GM12878 (cell line): ENCODE results near the gene CLRN3. TPM values are rescaled to one million over a fixed set of nuclear protein-coding genes. Genes with fewer than 3 reads are reported as not detected.

Experiments used
- CBX5 ChIP-seq: sonication (generic); IDR thresholded peaks from 2 replicates; pipeline ENCODE4 v1.6.1; 2016; ENCODE audit warnings: low read depth, moderate library complexity, mild to moderate bottlenecking, inconsistent platforms
- KLF5 ChIP-seq: fragments of 450-650 bp; IDR thresholded peaks from 2 replicates; pipeline ENCODE4 v1.6.1; 2014; ENCODE audit warnings: mild to moderate bottlenecking; ENCODE audit not compliant: partially characterized antibody
- MAX ChIP-seq: IDR thresholded peaks from 2 replicates; pipeline ENCODE4 v1.6.1; 2012; ENCODE audit warnings: low read depth, low read length, improper control_type of control experiment
- RUNX3 ChIP-seq: IDR thresholded peaks from 2 replicates; pipeline ENCODE4 v1.6.1; 2012; ENCODE audit warnings: low read length, inconsistent platforms
- SRF ChIP-seq, 2 experiments: IDR thresholded peaks; 2 replicates each; pipeline ENCODE4 v1.6.1; 2011; ENCODE audit warnings: low read depth in 2 of 2, low read length in 2 of 2, mild to moderate bottlenecking in 1 of 2, moderate library complexity in 1 of 2
- ZNF592 ChIP-seq: fragments of 450-650 bp; IDR thresholded peaks from 2 replicates; pipeline ENCODE4 v1.6.1; 2017; ENCODE audit warnings: mild to moderate bottlenecking, moderate library complexity
- ZNF687 ChIP-seq: fragments of 450-650 bp; IDR thresholded peaks from 2 replicates; pipeline ENCODE4 v1.6.1; 2017; ENCODE audit warnings: mild to moderate bottlenecking, moderate library complexity
- polyA plus RNA-seq, 11 experiments: library from polyadenylated mRNA; depleted of rRNA in 4 of 11; unstranded in 6 of 11; stranded (reverse) in 5 of 11; fragments of >200 nt; fragmentation: Nextera tagmentation in 4 of 11; fragmentation: Illumina TruSeq in 1 of 11; extraction: Ambion mirVana in 4 of 11; extraction: Trizol in 1 of 11; gene quantifications; 1 replicate in 1 of 11; 2 replicates in 10 of 11; pipeline versions ENCODE4 v1.2.1 to v1.2.3, GENCODE V29; 2011 to 2016; ENCODE audit warnings: inconsistent platforms in 2 of 11, missing spikeins in 2 of 11, low read depth in 1 of 11
- total RNA-seq, 4 experiments: library from RNA; depleted of rRNA in 3 of 4; stranded (reverse); fragments of >200 nt in 3 of 4; fragmentation: Illumina TruSeq in 1 of 4; extraction: Trizol in 1 of 4; gene quantifications; 2 replicates each; pipeline versions ENCODE4 v1.2.1 to v1.2.3, GENCODE V29; 2013 to 2021

CLRN3 gene
- total and polyA plus RNA-seq, 10 of the 15 experiments (the other 5 are each of a cell fraction or from before 2014, with no cell fraction given), result not detected

- TF ChIP-seq ZNF592, result no peak
- no peak for TF ChIP-seq ZNF687
- TF ChIP-seq RUNX3, result no peak
- TF ChIP-seq KLF5, result no peak
- TF ChIP-seq MAX, result no peak
- TF ChIP-seq SRF (IDR thresholded peaks at IDR 0.05; ENCODE audit: low read depth in 2 of 2, low read length in 2 of 2), result no peak
- no peak for TF ChIP-seq CBX5
Observed at GRCh38 chr10:127905001-127905847, 12.5 kb upstream of the CLRN3 start (continued).
